Neural cell (in vitro differentiated cells): ENCODE results near the gene YEATS4.

Source experiments
- CTCF ChIP-seq: fragments of 450-650 bp; IDR thresholded peaks from 2 replicates; pipeline ENCODE4 v1.5.1; 2014; ENCODE audit warnings: antibody characterized with exemption, mild to moderate bottlenecking, moderate library complexity; ENCODE audit not compliant: poor library complexity, severe bottlenecking
- EP300 ChIP-seq: fragments of 450-650 bp; conservative IDR thresholded peaks from 2 replicates; pipeline ENCODE4 v1.6.1; 2014; ENCODE audit warnings: antibody characterized with exemption, mild to moderate bottlenecking, moderate library complexity; ENCODE audit not compliant: poor library complexity, severe bottlenecking
- EZH2 ChIP-seq: fragments of 200-600, 300-800 bp; shearing (Covaris generic), sonication (generic); IDR thresholded peaks from 2 replicates; pipeline ENCODE4 v1.6.1; 2014; ENCODE audit warnings: antibody characterized with exemption, low read length, borderline replicate concordance, mild to moderate bottlenecking; ENCODE audit not compliant: insufficient read depth, poor library complexity, severe bottlenecking
- MXI1 ChIP-seq: fragments of 450-650 bp; conservative IDR thresholded peaks from 2 replicates; pipeline ENCODE4 v1.6.1; 2014; ENCODE audit warnings: antibody characterized with exemption, mild to moderate bottlenecking; ENCODE audit not compliant: poor library complexity, severe bottlenecking
- POLR2AphosphoS5 ChIP-seq: IDR thresholded peaks from 2 replicates; pipeline ENCODE4 v1.6.1; 2012
- RAD21 ChIP-seq: fragments of 450-650 bp; conservative IDR thresholded peaks from 2 replicates; pipeline ENCODE4 v1.6.1; 2014; ENCODE audit warnings: antibody characterized with exemption, mild to moderate bottlenecking, moderate library complexity
- REST ChIP-seq: IDR thresholded peaks from 2 replicates; pipeline ENCODE4 v1.6.1; 2012; ENCODE audit warnings: borderline replicate concordance
- SMC3 ChIP-seq: fragments of 450-650 bp; conservative IDR thresholded peaks from 2 replicates; pipeline ENCODE4 v1.6.1; 2014; ENCODE audit warnings: antibody characterized with exemption, mild to moderate bottlenecking, moderate library complexity; ENCODE audit not compliant: poor library complexity
- TAF1 ChIP-seq: IDR thresholded peaks from 2 replicates; pipeline ENCODE4 v1.6.1; 2012; ENCODE audit warnings: low read depth

- TF ChIP-seq EZH2: no peak
- TF ChIP-seq CTCF: no peak
- no peak for TF ChIP-seq POLR2AphosphoS5
- TF ChIP-seq RAD21: no peak
- no peak for TF ChIP-seq MXI1
- no peak for TF ChIP-seq EP300
- TF ChIP-seq SMC3: no peak
- TF ChIP-seq TAF1: no peak
- TF ChIP-seq REST: no peak
Observed at GRCh38 chr12:69343885-69344612, 15.5 kb upstream of the YEATS4 start.
